PC-3 (cell line): ENCODE measurements around the gene SUGT1. TPM values are rescaled to one million over a fixed set of nuclear protein-coding genes. Genes with fewer than 3 reads are reported as not detected.

ENCODE experiments used
- ATAC-seq: fragments of 200-7000 bp; cut with Tn5 transposase; 2 replicates; pipeline ENCODE4 v1.9.1; 2020; ENCODE audit warnings: mild to moderate bottlenecking, moderate library complexity
- BruUV-seq: library from RNA; stranded (reverse); fragments of 400-500 nt; replicated peaks from 2 replicates; lab custom pipeline; 2021; lab: Mats Ljungman, UMichigan
- CTCF ChIA-PET: fragments of 300-600 bp; sonication (Branson Sonifier 250); formaldehyde crosslinking; loops from one replicate; lab custom pipeline; 2022; ENCODE audit warnings: antibody characterized with exemption; lab: Charles Lee
- POLR2A ChIA-PET: fragments of 300-600 bp; sonication (Branson Sonifier 250); formaldehyde crosslinking; loops from one replicate; lab custom pipeline; 2022; ENCODE audit warnings: antibody characterized with exemption; ENCODE audit not compliant: unreplicated experiment; lab: Charles Lee
- DNase-seq: peaks from one replicate; pipeline ENCODE4 v3.0.0-alpha.2; 2015
- H2AFZ ChIP-seq: fragments of 300-600 bp; sonication (generic); 2 replicates; pipeline ENCODE4 v1.6.0; 2016; ENCODE audit warnings: antibody characterized with exemption, low read length
- H3F3A ChIP-seq: fragments of 300-600 bp; sonication (generic); one replicate; pipeline ENCODE4 v1.6.0; 2017; ENCODE audit warnings: antibody characterized with exemption, low read length, control low read depth, mild to moderate bottlenecking; ENCODE audit not compliant: unreplicated experiment
- H3K27ac ChIP-seq: fragments of 300-600 bp; sonication (generic); 2 replicates; pipeline ENCODE4 v1.5.1; 2016; ENCODE audit warnings: mild to moderate bottlenecking, low read length
- H3K27me3 ChIP-seq: fragments of 300-600 bp; sonication (generic); 2 replicates; pipeline ENCODE4 v1.6.1; 2016; ENCODE audit warnings: low read length, mixed read lengths
- H3K36me3 ChIP-seq: fragments of 300-600 bp; sonication (generic); 2 replicates; pipeline ENCODE4 v1.6.1; 2016; ENCODE audit warnings: low read depth, mixed run types, low read length, mixed read lengths
- H3K4me1 ChIP-seq: fragments of 300-600 bp; sonication (generic); 2 replicates; pipeline ENCODE4 v1.5.1; 2016; ENCODE audit warnings: low read length; ENCODE audit not compliant: insufficient read depth
- H3K4me2 ChIP-seq: fragments of 300-600 bp; sonication (generic); 2 replicates; pipeline ENCODE4 v1.6.0; 2016; ENCODE audit warnings: low read length
- H3K4me3 ChIP-seq: fragments of 300-600 bp; sonication (generic); 2 replicates; pipeline ENCODE4 v1.5.1; 2016; ENCODE audit warnings: mild to moderate bottlenecking, low read length, mixed read lengths
- H3K79me2 ChIP-seq: fragments of 300-600 bp; sonication (generic); 2 replicates; pipeline ENCODE4 v1.6.1; 2017; ENCODE audit warnings: low read length, mixed read lengths
- H3K9ac ChIP-seq: fragments of 300-600 bp; sonication (generic); 2 replicates; pipeline ENCODE4 v1.6.0; 2016; ENCODE audit warnings: mild to moderate bottlenecking, low read length
- H3K9me2 ChIP-seq: fragments of 300-600 bp; sonication (generic); replicated peaks from 2 replicates; pipeline ENCODE4 v1.6.1; 2016; ENCODE audit warnings: mixed run types, low read length, mixed read lengths
- H3K9me3 ChIP-seq: fragments of 300-600 bp; sonication (generic); 2 replicates; pipeline ENCODE4 v1.6.1; 2016; ENCODE audit warnings: low read length, mixed read lengths
- H4K20me1 ChIP-seq: fragments of 300-600 bp; sonication (generic); 2 replicates; pipeline ENCODE4 v1.6.1; 2016; ENCODE audit warnings: low read length, mixed read lengths
- EZH2 ChIP-seq: fragments of 300-600 bp; sonication (generic); IDR thresholded peaks from one replicate; pipeline ENCODE4 v1.6.1; 2017; ENCODE audit warnings: antibody characterized with exemption, mild to moderate bottlenecking, low read length; ENCODE audit not compliant: unreplicated experiment
- EZH2phosphoT487 ChIP-seq: fragments of 300-600 bp; sonication (generic); IDR thresholded peaks from 2 replicates; pipeline ENCODE4 v1.6.1; 2018; ENCODE audit warnings: mild to moderate bottlenecking, antibody characterized with exemption, low read length, borderline replicate concordance
- intact Hi-C: fragments of 100-400 bp; cut with micrococcal nuclease; formaldehyde crosslinking; loops from 2 replicates; pipeline ENCODE4 v1.9.0; 2023
- total RNA-seq: library from RNA; depleted of rRNA; stranded (reverse); fragments of >200 nt; gene quantifications from 2 replicates; pipeline ENCODE4 v1.2.3, GENCODE V29; 2014
- TF ChIP-seq, protein P1 (sequence below): fragments of 300-600 bp; sonication (generic); conservative IDR thresholded peaks from 2 replicates; pipeline ENCODE4 v1.5.1; 2017; ENCODE audit warnings: antibody characterized with exemption, low read depth, mild to moderate bottlenecking, low read length

Gene SUGT1
- total RNA-seq, 1 experiment from 2014 or later = 29.3 TPM

DNA sequence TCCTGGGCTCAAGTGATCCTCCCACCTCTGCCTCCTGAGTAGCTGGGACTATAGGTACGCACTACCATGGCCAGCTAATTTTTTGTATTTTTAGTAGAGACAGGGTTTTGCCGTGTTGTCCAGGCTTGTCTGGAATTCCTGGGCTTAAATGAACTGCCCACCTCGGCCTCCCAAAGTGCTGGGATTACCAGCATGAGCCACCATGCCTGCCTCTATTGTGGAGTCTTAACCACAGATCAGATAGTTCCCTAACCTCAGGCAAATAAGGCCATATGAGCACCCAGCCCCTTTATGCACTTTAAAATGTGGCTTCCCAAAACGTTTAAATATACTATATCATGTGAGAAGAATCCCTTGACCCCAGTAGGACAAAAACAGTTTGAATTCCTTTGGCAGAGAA lies 70.5 kb downstream of the SUGT1 start:
- intact Hi-C loops = no loop called here
- no TSS peak for BruUV-seq

DNA sequence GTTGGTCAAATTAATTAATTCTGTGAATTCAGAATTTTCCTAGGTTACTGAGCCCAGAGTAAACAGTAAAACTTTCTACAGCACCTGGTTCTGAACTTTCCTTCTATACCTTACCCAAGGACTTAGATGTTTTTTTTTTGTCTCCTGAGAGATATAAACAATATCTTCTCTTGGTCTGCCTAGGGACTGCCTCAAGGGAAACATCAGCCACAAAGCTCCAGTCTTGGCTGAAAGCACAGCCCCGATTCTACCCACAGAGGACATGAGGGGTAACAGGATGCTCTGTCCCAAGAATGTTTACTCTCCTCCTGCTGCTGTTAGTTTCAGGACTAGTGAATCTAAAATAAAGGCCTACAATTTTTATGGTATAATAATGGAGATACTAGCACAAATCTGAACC lies 72.7 kb downstream of the SUGT1 start:
- Histone ChIP-seq H3K36me3 (no peaks in the 10 kb centered on the region), H3K9ac (no peak overlapping the region), H3K4me3 (no peak overlapping the region), H3K27ac (no peak overlapping the region), H3K4me1 (no peaks in the 10 kb centered on the region), H3K9me3 (no peaks in the 10 kb centered on the region), H3K4me2 (no peak overlapping the region), H3K9me2 (no peaks in the 10 kb centered on the region), H3K79me2 (no peaks in the 10 kb centered on the region), H3K27me3 (no peaks in the 10 kb centered on the region), H4K20me1 (no peaks in the 10 kb centered on the region), H2AFZ (no peak overlapping the region), H3F3A (no peaks in the 10 kb centered on the region)
- TF ChIP-seq, protein P1, sequence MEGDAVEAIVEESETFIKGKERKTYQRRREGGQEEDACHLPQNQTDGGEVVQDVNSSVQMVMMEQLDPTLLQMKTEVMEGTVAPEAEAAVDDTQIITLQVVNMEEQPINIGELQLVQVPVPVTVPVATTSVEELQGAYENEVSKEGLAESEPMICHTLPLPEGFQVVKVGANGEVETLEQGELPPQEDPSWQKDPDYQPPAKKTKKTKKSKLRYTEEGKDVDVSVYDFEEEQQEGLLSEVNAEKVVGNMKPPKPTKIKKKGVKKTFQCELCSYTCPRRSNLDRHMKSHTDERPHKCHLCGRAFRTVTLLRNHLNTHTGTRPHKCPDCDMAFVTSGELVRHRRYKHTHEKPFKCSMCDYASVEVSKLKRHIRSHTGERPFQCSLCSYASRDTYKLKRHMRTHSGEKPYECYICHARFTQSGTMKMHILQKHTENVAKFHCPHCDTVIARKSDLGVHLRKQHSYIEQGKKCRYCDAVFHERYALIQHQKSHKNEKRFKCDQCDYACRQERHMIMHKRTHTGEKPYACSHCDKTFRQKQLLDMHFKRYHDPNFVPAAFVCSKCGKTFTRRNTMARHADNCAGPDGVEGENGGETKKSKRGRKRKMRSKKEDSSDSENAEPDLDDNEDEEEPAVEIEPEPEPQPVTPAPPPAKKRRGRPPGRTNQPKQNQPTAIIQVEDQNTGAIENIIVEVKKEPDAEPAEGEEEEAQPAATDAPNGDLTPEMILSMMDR = no peak
- no peak for TF ChIP-seq EZH2phosphoT487
- TF ChIP-seq EZH2 = no peak
- DNase-seq (no peak), ATAC-seq (no peak)
- POLR2A ChIA-PET = no interaction called here
- no TSS peak for BruUV-seq
- intact Hi-C loops = no loop called here
- CTCF ChIA-PET = no interaction called here

More for the DNA sequence above, 70.5 kb downstream of the SUGT1 start:
- no peak overlapping the region for H2AFZ ChIP-seq
- H3K9ac ChIP-seq = no peak overlapping the region
- H4K20me1 ChIP-seq = no peaks in the 10 kb centered on the region
- no peaks in the 10 kb centered on the region for H3K27me3 ChIP-seq
- ChIA-PET CTCF (no interaction called here), POLR2A (no interaction called here)
- no peak overlapping the region for H3K4me3 ChIP-seq
- no peak overlapping the region for H3K27ac ChIP-seq
- no peaks in the 10 kb centered on the region for H3K79me2 ChIP-seq
- no peak for ATAC-seq
- no peak for DNase-seq
- no peaks in the 10 kb centered on the region for H3K36me3 ChIP-seq
- H3K9me2 ChIP-seq = no peaks in the 10 kb centered on the region
- H3K9me3 ChIP-seq = no peaks in the 10 kb centered on the region
- TF ChIP-seq, protein P1 = no peak
- no peaks in the 10 kb centered on the region for H3K4me1 ChIP-seq
- no peak overlapping the region for H3K4me2 ChIP-seq
- no peaks in the 10 kb centered on the region for H3F3A ChIP-seq

GRCh38 chr13:52726258-52726657 lies 73.6 kb downstream of the SUGT1 start:
- H3K4me2 ChIP-seq = no peak overlapping the region
- H3K27ac ChIP-seq = no peak overlapping the region
- peaks cover 6% of the 10 kb centered on the region; the same call in 1 of the 2 replicates for H3K27me3 ChIP-seq
- H3K4me3 ChIP-seq = no peak overlapping the region
- no peaks in the 10 kb centered on the region for H3F3A ChIP-seq
- no peaks in the 10 kb centered on the region for H3K9me2 ChIP-seq
- TF ChIP-seq, protein P1 = no peak
- TF ChIP-seq EZH2 = no peak
- no peak for TF ChIP-seq EZH2phosphoT487
- no peaks in the 10 kb centered on the region for H3K79me2 ChIP-seq
- H4K20me1 ChIP-seq = no peaks in the 10 kb centered on the region
- H3K9me3 ChIP-seq = no peaks in the 10 kb centered on the region
- ChIA-PET CTCF (no interaction called here), POLR2A (no interaction called here)
- no peak overlapping the region for H3K9ac ChIP-seq
- DNase-seq = no peak
- no peaks in the 10 kb centered on the region for H3K4me1 ChIP-seq
- no peaks in the 10 kb centered on the region for H3K36me3 ChIP-seq
- no TSS peak for BruUV-seq
- no peak overlapping the region for H2AFZ ChIP-seq
- ATAC-seq = no peak
- intact Hi-C loops = no loop called here
